GM12874 (cell line): Measurements from ENCODE around the gene SEZ6L.
A peak's percentile ranks its signal among the peaks of the same experiment; 100 is the strongest.

Source experiments
- TF ChIP-seq, protein P1 (sequence below): IDR thresholded peaks from 2 replicates; pipeline ENCODE4 v1.5.1; 2011; ENCODE audit warnings: low read depth, mild to moderate bottlenecking, control low read depth, low read length, moderate library complexity; ENCODE audit not compliant: insufficient read depth

Gene SEZ6L

DNA sequence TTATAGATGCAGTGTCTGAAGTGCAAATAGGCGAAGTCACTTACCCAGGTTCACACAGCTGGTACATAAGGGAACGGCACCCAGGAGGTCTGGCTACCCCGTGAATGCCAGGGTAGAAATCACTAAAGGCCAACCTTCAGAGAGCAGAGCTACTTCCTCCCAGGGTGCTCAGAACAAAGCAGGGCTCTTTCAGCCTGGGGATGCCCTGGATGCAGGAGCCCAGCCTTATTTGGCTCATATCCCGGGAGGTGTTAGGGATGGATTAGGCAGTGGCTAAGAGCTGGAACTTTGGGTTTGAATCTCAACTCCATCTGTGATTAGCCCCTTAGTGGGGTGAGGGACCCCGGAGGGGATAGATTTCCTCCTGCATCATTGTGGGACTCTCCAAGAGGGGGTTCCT is 226.7 kb downstream of the SEZ6L start:
- TF ChIP-seq, protein P1, sequence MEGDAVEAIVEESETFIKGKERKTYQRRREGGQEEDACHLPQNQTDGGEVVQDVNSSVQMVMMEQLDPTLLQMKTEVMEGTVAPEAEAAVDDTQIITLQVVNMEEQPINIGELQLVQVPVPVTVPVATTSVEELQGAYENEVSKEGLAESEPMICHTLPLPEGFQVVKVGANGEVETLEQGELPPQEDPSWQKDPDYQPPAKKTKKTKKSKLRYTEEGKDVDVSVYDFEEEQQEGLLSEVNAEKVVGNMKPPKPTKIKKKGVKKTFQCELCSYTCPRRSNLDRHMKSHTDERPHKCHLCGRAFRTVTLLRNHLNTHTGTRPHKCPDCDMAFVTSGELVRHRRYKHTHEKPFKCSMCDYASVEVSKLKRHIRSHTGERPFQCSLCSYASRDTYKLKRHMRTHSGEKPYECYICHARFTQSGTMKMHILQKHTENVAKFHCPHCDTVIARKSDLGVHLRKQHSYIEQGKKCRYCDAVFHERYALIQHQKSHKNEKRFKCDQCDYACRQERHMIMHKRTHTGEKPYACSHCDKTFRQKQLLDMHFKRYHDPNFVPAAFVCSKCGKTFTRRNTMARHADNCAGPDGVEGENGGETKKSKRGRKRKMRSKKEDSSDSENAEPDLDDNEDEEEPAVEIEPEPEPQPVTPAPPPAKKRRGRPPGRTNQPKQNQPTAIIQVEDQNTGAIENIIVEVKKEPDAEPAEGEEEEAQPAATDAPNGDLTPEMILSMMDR = no peak

GRCh38 chr22:26398741-26399153 is 229.5 kb downstream of the SEZ6L start:
- TF ChIP-seq, protein P1 = peak; percentile 50

DNA sequence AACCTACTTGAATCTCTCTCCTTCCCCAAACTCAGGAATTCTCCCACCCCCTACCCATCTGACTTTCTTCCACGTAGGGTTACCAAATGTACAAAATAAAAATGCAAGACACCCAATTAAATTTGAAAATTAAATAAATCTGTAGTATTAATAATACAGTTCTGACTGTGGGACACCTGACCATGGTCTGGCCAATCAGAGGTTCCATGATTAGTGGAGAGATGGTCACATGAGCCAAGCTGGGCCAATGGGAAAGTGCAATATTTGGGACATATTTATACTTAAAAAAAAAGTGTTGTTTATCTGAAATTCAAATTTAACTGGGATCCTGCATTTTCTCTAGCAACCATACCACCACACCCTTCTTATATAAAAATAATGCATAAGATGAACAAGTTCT is 230.0 kb downstream of the SEZ6L start:
- TF ChIP-seq, protein P1 = no peak

DNA sequence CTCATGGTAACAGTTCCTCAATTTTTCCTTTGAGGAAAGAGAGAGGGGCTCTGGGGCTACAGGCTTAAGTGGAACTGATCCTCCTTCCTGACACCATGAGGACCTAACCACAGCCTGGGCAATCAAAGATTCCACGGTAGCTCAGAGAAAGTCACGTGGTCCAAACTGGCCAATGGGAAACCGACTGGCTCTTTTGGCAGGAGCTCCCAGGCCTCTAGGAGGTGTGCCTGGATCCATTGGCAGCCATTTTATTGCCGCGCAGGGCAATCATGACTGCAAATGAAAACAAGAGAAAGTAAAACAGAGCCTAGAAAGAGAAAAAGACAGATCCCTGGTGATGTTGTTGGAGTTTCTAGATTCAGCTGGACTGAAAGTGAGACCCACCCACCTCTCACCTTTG is 232.5 kb downstream of the SEZ6L start:
- TF ChIP-seq, protein P1 = no peak

- TF ChIP-seq, protein P1 = no peak
These were observed 235.7 kb downstream of the SEZ6L start for GRCh38 chr22:26404851-26405421.

GRCh38 chr22:26406118-26406517 is 236.9 kb downstream of the SEZ6L start:
- TF ChIP-seq, protein P1 = no peak

- TF ChIP-seq, protein P1 = no peak
These were observed 240.6 kb downstream of the SEZ6L start for GRCh38 chr22:26409719-26410335.
